Measurements from ENCODE around the gene CYP4A22. TPM values are rescaled to one million over a fixed set of nuclear protein-coding genes. Genes with fewer than 3 reads are reported as not detected.
A peak's percentile ranks its signal among the peaks of the same experiment; 100 is the strongest.
"Not testable (repeated sequence)": the region's sequence is repeated elsewhere in the genome, so short reads cannot be mapped to it uniquely, and the experiment has no call there.

CYP4A22 gene
- total RNA-seq, 1 experiment from 2014 or later: not detected

DNA sequence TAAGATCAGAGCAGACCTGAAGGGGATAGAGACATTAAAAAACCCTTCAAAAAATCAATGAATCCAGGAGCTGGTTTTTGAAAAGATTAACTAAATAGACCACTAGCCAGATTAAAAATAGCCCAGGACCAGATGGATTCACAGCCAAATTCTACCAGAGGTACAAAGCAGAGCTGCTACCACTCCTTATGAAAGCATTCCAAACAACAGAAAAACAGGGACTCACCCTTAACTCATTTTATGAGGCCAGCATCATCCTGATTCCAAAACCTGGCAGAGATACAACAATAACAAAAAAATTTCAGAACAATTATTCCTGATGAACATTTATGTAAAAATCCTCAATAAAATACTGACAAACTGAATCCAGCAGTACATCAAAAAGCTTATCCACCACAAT lies 19.2 kb downstream of the CYP4A22 start:
- not testable (repeated sequence) for DNase-seq (ENCODE audit: low spot score)

DNA sequence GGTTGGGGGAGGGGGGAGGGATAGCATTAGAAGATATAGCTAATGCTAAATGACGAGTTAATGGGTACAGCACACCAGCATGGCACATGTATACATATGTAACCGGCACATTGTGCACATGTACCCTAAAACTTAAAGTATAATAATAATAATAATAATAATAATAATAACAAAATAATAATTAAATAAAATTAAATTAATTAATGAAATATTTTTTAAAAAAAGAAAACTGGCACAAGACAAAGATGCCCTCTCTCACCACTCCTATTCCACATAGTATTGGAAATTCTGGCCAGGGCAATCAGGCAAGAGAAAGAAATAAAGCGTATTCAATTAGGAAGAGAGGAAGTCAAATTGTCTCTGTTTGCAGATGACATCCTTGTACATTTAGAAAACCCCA lies 20.7 kb downstream of the CYP4A22 start:
- DNase-seq (ENCODE audit: low spot score): not testable (repeated sequence)

DNA sequence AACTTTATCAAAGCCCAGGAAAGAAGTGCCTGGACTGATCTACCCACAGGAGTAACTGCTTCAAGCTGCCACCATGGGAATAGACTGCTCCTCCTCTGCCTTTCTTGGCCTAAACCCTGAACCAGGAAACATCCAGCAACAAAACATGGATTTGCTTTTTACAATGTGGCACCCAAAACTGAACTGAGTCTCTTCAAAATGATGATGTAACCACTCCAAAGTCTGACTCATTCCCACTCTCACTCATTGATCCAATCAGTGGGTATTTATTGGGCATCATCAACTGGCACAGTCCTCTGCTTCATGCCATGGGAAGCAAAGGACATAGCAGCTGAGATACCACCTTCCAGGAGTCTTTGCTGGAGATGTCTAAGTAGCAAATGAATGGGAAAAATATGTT lies 23.5 kb downstream of the CYP4A22 start:
- no peak for DNase-seq (ENCODE audit: low spot score)

DNA sequence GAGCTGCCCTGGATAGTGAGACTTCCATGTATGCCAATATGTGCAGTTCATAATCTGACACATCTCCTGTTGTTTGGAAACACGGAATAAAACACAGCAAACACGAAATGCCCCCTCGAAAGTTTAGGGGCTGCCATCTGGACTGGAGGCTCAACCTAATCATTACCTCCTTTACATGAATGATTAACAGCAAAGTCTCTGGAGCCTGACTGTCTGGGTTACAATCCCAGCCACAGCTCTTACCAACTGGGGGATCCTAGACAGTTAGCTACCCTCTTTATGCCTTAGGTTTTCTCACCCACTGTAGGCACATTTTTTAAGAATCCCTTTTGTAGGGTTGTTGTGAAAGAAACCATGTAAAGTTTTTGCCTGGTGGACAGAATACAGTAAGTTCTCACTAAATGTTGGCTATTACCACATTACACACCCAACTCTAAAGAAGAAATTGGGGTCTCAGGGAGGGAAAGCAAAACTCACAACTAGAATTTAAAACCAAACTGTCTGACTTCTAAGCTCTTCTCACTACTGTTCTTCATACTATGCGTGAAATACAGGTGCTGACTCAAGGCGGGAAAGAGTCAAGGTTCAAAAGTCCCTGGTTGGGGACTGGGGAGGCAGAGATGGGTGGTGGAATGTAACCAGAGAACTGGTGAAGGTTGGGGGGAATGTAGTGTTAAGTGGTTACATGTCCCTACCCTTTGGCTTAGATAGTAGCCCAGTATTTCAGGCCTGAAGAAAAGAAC lies 24.2 kb downstream of the CYP4A22 start:
- no peak for DNase-seq (ENCODE audit: low spot score)

- no peak for DNase-seq (ENCODE audit: low spot score)
These were observed 27.3 kb downstream of the CYP4A22 start for GRCh38 chr1:47164552-47164951.

- no peak for DNase-seq (ENCODE audit: low spot score)
These were observed 35.5 kb downstream of the CYP4A22 start for GRCh38 chr1:47172782-47173181.

GRCh38 chr1:47174656-47175020 lies 37.4 kb downstream of the CYP4A22 start:
- no peak for DNase-seq (ENCODE audit: low spot score)

- peak; percentile 64 for DNase-seq (ENCODE audit: low spot score)
These were observed 38.1 kb downstream of the CYP4A22 start for GRCh38 chr1:47175227-47175934.

- no peak for DNase-seq (ENCODE audit: low spot score)
These were observed 40.8 kb downstream of the CYP4A22 start for GRCh38 chr1:47178020-47178419.

- no peak for DNase-seq (ENCODE audit: low spot score)
These were observed 41.4 kb downstream of the CYP4A22 start for GRCh38 chr1:47178654-47179016.

DNA sequence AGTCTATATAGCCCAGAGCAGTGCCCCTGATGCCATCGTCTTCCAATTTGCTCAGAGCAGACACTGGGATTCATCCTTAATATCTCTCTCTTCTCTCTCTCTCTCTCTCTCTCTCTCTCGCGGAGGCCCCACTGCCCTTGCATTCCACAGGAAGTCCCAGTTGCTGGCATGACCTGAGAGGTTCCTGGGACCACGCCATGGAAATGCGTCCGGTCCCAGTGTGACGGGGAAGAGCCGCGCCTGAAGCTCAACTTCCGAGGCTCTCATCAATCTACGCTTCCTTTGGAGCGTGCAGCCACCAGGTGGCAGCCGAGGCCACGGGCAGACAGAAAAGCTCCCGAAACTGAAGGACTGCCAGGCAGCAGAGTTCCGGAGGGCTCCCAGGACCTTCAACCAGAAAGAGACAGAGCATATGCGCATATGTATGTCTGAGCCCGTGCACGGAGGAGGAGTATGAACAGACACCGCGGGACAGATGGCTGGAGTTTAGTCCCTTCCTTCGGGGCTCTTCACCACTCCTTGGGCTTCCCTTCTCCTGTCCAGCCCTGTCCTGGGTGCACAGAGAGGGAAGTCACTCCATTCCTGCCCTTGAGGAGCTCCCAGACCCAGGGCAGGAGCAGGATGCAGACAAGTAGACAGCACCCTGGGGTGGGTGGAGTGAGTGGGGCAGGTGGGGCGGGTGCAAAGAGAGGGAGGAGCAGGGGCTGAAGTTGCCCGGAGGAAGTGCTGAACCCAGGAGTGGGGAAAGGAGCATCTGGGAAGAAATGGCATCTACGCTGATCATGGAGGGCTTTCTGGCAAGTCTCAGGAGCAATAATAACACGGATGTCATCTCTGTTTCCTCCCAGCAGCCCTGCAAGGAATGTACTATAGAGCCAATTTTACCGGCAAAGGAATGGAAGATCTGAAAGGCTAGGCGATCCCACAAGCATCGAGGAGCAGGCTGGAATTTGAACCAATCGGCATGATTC lies 42.1 kb downstream of the CYP4A22 start:
- peak; percentile 92 for DNase-seq (ENCODE audit: low spot score)

DNA sequence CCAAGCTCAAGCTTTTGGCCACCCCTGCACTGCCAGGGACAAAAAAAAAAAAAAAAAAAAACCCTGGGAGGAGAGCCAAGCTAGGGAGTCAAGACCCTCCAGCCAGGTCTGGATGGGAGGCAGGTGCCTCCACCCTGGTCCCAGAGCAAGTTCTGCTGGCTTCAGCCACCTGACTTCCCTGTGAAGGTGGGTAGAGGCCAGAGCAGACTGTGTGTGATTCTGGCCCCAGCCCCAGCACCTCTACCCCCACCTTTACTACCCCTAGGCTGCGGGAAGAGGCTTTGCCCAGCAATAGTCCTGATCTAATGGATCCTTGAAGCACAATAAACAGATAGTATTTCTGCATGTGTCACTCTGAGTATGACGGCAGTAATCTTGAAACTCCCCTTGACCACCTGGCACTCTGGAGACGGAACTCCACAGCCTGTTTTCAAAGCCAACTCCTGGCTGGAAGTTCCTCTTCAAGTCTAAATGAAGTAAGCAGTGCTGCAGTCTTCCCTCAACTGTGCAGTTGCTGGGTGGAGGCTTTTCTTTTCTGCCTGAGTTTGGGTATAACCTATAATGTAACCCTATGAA lies 42.8 kb downstream of the CYP4A22 start:
- DNase-seq (ENCODE audit: low spot score): no peak

- no peak for DNase-seq (ENCODE audit: low spot score)
These were observed 43.4 kb downstream of the CYP4A22 start for GRCh38 chr1:47180603-47181094.

- DNase-seq (ENCODE audit: low spot score): no peak
These were observed 44.1 kb downstream of the CYP4A22 start for GRCh38 chr1:47181095-47181954.

- DNase-seq (ENCODE audit: low spot score): peak; percentile 63
These were observed 44.9 kb downstream of the CYP4A22 start for GRCh38 chr1:47181955-47182675.

GRCh38 chr1:47182676-47183235 lies 45.5 kb downstream of the CYP4A22 start:
- no peak for DNase-seq (ENCODE audit: low spot score)

DNA sequence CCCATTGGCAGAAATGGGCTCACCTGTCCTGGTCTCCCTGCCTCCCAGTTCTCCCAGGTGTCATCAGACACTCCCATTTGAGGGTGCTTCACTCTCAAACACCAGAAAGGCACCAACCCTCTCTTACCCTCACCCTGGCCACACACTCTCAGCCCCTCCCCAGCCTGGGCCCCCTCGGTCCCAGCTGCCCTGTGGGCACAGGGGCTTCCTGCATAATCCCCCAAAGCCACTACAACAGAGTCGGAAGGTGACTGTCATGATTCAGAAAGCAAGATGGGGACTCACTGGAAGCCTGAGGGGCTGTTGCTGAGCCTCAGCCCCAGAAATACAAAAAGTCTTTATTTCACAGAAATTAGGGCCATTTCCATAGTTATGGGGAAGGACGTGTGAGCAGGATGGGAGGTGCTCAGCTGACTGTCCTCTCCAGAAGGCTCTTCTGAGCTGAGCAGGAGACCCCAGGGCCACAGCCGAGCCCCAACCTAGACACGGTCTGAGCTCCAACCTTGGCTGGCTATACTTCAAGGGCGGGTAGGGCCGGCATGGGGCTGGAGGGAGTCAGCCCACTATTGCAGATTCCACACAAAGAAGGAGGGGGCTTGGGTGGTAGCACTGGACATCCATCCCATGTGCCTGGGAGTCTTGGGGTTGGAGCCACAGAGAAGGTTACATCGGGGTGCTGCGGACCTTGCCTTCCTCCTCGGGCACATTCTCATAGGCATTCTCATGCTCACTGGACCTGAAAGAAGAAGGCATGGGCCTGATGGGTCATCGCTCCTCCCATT lies 46.3 kb downstream of the CYP4A22 start:
- no peak for DNase-seq (ENCODE audit: low spot score)

GRCh38 chr1:47184090-47184821 lies 47.0 kb downstream of the CYP4A22 start:
- DNase-seq (ENCODE audit: low spot score): peak; percentile 19
